ENCODE data around the gene CAMK4.

CAMK4 gene

DNA sequence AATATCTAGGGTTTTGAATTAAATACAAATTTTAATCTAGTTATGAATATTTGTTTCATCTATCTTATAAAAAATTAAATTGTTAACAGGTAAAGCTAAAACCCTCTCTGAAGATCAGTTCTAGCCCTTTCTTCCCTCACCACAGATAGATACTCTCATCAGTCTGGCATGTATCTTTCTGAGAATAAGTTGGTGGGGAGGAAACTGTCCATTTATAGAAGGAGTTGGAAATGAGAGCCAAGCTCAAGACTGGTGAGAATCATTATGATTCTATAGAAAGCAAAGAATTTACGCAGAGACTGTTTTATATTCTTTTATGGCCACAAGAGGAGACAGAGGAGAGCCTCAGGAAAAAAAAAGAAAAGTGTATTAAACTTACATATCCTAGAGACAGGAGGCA, 229.1 kb downstream of the CAMK4 start:
- DNase-seq (ENCODE audit: insufficient read length, low spot score): no peak

DNA sequence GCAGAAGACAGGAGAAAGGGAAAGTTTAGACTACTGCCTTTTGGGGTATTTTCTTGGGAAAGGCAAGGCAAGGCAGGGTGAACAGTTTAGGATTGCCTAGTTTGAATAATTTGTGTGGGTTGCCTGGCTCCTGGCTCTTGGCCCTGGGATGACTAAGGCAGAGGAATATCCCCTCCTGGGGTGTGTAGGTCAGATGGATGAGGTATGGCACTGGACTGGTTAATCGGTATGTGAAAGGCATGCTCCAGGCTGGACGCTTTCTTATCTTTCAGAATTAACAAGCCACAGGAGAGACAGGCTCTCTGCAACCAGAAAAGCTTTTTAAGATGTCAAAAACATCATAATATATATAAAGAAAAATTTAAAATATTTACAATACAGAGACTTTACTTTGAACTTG, 229.6 kb downstream of the CAMK4 start:
- TF ChIP-seq SPI1 (IDR thresholded peaks at IDR 0.05; ENCODE audit: low read depth, low read length): no peak
- FAIRE-seq (no peak), DNase-seq (ENCODE audit: insufficient read length, low spot score) (no peak)

More for the DNA sequence above, 229.1 kb downstream of the CAMK4 start:
- TF ChIP-seq POLR2AphosphoS5 (IDR thresholded peaks at IDR 0.05; ENCODE audit: low read depth, low read length): no peak
- TF ChIP-seq TAF1 (IDR thresholded peaks at IDR 0.05; ENCODE audit: low read depth, low read length): no peak
- no peak for TF ChIP-seq PAX5 (IDR thresholded peaks at IDR 0.05; ENCODE audit: insufficient read depth, low read length, severe bottlenecking)
- TF ChIP-seq SPI1 (IDR thresholded peaks at IDR 0.05; ENCODE audit: low read depth, low read length): no peak
- no peak for TF ChIP-seq POU2F2 (IDR thresholded peaks at IDR 0.05; ENCODE audit: low read depth, low read length)
- no peak for TF ChIP-seq POLR2A (IDR thresholded peaks at IDR 0.05; ENCODE audit: low read depth, low read length)
- FAIRE-seq: no peak

DNA sequence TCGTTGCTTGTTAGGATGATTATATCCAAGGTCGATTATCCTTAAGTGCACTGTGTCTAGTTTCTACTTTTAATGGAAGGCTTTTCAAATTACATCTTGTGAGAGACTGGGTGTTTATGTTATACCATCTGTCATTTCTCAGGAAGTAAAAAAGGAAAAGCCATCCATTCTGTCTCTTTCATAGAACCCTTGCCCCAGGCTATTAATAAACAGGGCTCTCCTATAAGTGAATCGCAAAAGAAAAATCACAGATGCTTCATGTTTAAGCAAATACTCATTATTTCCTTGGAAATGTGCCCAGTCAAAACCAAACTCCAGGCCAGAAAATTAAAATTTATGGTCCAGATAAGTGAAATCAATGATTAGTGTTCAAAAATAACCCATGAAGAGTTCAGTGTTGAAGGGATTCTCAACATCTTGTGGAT, 230.0 kb downstream of the CAMK4 start:
- DNase-seq (ENCODE audit: insufficient read length, low spot score): no peak
- FAIRE-seq: no peak
- TF ChIP-seq PAX5 (IDR thresholded peaks at IDR 0.05; ENCODE audit: insufficient read depth, low read length, severe bottlenecking): no peak
- no peak for TF ChIP-seq POLR2AphosphoS5 (IDR thresholded peaks at IDR 0.05; ENCODE audit: low read depth, low read length)
- no peak for TF ChIP-seq POU2F2 (IDR thresholded peaks at IDR 0.05; ENCODE audit: low read depth, low read length)
- TF ChIP-seq TAF1 (IDR thresholded peaks at IDR 0.05; ENCODE audit: low read depth, low read length): no peak
- no peak for TF ChIP-seq POLR2A (IDR thresholded peaks at IDR 0.05; ENCODE audit: low read depth, low read length)
- TF ChIP-seq SPI1 (IDR thresholded peaks at IDR 0.05; ENCODE audit: low read depth, low read length): no peak

DNA sequence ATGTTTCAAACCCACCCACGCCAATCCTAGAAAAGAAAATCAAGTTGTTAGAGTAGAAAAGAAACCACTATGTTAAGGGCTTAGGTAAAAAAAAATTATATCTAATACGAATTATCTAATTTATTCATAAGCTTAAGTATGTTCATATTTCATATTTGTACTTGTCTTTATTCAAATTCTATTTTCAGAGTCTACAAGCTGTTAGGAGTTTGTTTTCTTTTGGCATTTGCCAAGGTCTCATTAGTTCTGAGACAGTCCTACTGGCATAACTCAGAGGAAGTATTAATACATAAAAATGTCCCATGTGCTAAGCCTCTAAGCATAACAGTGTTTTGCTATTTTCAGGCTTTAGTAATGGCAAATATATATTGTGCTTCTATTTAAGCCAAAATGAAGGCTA, 230.6 kb downstream of the CAMK4 start:
- DNase-seq (ENCODE audit: insufficient read length, low spot score) (no peak), FAIRE-seq (no peak)
- no peak for TF ChIP-seq POLR2AphosphoS5 (IDR thresholded peaks at IDR 0.05; ENCODE audit: low read depth, low read length)
- no peak for TF ChIP-seq POU2F2 (IDR thresholded peaks at IDR 0.05; ENCODE audit: low read depth, low read length)
- TF ChIP-seq PAX5 (IDR thresholded peaks at IDR 0.05; ENCODE audit: insufficient read depth, low read length, severe bottlenecking): no peak
- no peak for TF ChIP-seq SPI1 (IDR thresholded peaks at IDR 0.05; ENCODE audit: low read depth, low read length)
- TF ChIP-seq POLR2A (IDR thresholded peaks at IDR 0.05; ENCODE audit: low read depth, low read length): no peak
- no peak for TF ChIP-seq TAF1 (IDR thresholded peaks at IDR 0.05; ENCODE audit: low read depth, low read length)

DNA sequence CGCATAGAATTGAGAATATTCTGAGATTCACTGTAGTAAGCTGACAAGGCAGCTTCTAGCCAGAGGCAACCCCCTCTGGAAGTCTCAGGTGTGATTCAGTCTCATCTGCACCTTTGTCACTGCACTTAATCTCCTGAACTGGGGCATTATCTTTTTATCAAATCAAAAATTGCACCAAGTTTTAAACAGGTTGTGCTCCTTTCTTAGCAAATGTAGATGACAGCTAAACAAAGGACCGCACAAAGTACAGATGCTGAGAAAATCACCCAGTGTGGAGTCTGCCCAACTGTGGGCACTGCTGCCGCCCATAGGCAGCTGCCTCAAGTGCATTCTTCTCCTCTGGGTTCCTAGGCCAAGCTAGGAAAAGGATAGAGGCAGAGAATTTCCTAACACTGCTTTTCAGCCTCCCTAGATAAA, 237.1 kb downstream of the CAMK4 start:
- no peak for TF ChIP-seq PAX5 (IDR thresholded peaks at IDR 0.05; ENCODE audit: insufficient read depth, low read length, severe bottlenecking)
- no peak for TF ChIP-seq POLR2AphosphoS5 (IDR thresholded peaks at IDR 0.05; ENCODE audit: low read depth, low read length)
- no peak for TF ChIP-seq POLR2A (IDR thresholded peaks at IDR 0.05; ENCODE audit: low read depth, low read length)
- TF ChIP-seq TAF1 (IDR thresholded peaks at IDR 0.05; ENCODE audit: low read depth, low read length): no peak
- TF ChIP-seq SPI1 (IDR thresholded peaks at IDR 0.05; ENCODE audit: low read depth, low read length): no peak
- no peak for TF ChIP-seq POU2F2 (IDR thresholded peaks at IDR 0.05; ENCODE audit: low read depth, low read length)

DNA sequence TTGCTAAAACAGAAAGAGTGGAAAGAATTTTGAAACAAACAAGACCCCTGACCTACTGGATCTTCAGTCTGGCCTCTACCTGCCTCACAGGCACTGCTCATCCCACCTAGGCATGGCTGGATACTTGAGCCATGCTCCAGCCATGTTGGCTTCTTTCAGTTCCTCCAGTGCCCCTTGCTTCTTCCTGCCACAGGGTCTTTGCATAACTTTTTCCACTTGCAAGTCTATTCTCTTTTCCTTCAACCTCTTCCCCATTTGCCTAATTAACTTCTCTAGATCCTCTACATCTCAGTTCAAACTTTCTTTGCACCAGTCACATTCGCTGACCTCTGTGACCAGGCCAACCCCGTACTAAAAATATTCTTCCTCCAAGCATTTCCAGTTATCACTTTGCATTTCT, 237.8 kb downstream of the CAMK4 start:
- no peak for DNase-seq (ENCODE audit: insufficient read length, low spot score)
- peak; percentile 52; the same call in 1 of the 2 replicates for TF ChIP-seq SPI1 (IDR thresholded peaks at IDR 0.05; ENCODE audit: low read depth, low read length)
- TF ChIP-seq POU2F2 (IDR thresholded peaks at IDR 0.05; ENCODE audit: low read depth, low read length): no peak
- TF ChIP-seq PAX5 (IDR thresholded peaks at IDR 0.05; ENCODE audit: insufficient read depth, low read length, severe bottlenecking): no peak
- FAIRE-seq: peak; percentile 16

More for the DNA sequence above, 237.1 kb downstream of the CAMK4 start:
- DNase-seq (ENCODE audit: insufficient read length, low spot score) (no peak), FAIRE-seq (no peak)

DNA sequence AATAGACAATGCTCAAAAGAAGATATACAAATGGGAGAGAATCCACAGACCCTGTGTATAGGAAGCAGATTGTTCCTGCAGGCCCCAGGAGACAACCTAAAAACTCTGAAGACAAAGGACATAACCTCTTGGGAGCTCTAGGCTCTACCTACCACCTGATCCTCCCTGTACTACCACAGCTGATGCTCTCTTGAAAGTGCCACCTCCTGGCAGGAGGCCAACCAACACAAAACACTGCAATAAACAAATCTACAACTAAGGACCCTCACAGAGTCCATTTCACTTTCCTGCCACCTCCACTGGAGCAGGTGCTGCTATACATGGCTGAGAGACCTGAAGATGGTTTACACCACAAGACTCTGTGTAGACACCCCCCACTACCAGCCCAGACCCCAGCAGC, 239.1 kb downstream of the CAMK4 start:
- DNase-seq (ENCODE audit: insufficient read length, low spot score): no peak

DNA sequence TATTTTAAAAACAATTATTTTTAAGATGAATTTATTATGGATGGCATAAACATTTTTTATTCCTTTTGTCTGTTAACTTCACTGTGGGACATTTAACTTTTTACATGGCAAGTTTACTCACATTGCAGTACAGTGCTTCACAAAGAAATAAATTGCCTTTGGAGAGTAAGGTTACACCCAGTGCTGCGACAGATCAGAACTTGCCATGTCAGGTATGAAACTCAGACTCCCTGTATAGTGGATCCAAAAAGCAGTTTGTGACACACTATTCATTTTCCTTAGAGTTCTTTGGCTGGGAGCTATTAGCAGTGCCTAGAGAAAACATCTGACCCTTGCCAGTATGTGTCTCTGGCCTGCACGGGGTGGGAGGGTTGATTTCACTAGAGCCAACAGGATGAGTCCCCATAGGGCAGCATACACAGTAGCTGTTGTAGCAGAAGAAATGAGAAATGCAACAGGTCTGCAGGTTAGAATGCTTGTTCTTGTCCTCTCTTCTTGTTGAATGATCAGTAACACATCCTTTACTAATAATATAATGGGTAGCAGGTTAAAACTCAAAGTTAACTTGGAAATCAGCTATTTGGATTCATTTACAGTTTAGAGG, 245.2 kb downstream of the CAMK4 start:
- FAIRE-seq: no peak
- TF ChIP-seq POU2F2 (IDR thresholded peaks at IDR 0.05; ENCODE audit: low read depth, low read length) (no peak), PAX5 (IDR thresholded peaks at IDR 0.05; ENCODE audit: insufficient read depth, low read length, severe bottlenecking) (no peak), TAF1 (IDR thresholded peaks at IDR 0.05; ENCODE audit: low read depth, low read length) (no peak), POLR2AphosphoS5 (IDR thresholded peaks at IDR 0.05; ENCODE audit: low read depth, low read length) (no peak), POLR2A (IDR thresholded peaks at IDR 0.05; ENCODE audit: low read depth, low read length) (no peak), SPI1 (IDR thresholded peaks at IDR 0.05; ENCODE audit: low read depth, low read length) (no peak)
- no peak for DNase-seq (ENCODE audit: insufficient read length, low spot score)

More for the DNA sequence above, 239.1 kb downstream of the CAMK4 start:
- FAIRE-seq: no peak
- TF ChIP-seq POLR2AphosphoS5 (IDR thresholded peaks at IDR 0.05; ENCODE audit: low read depth, low read length) (no peak), TAF1 (IDR thresholded peaks at IDR 0.05; ENCODE audit: low read depth, low read length) (no peak), PAX5 (IDR thresholded peaks at IDR 0.05; ENCODE audit: insufficient read depth, low read length, severe bottlenecking) (no peak), POU2F2 (IDR thresholded peaks at IDR 0.05; ENCODE audit: low read depth, low read length) (no peak), SPI1 (IDR thresholded peaks at IDR 0.05; ENCODE audit: low read depth, low read length) (no peak), POLR2A (IDR thresholded peaks at IDR 0.05; ENCODE audit: low read depth, low read length) (no peak)

DNA sequence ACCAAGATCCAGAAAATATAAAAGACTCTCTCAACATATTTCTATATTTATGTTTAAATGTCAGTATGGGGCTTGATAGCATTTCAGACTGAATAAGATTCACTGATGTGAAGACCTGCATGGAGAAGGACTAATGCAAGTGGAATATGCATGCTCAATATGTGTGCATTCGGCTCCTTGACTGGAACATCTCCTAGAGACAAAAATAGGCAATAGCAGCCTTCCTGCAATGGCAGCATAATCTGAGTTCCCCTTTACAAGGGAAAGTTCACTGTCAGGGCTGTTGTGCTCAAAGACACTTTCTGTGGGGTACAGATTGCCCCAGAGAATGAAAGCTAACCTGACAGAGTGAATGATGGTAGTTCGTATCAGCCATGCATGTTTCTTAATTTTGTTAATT, 245.7 kb downstream of the CAMK4 start:
- DNase-seq (ENCODE audit: insufficient read length, low spot score) (no peak), FAIRE-seq (peak; percentile 59)
- TF ChIP-seq POU2F2 (IDR thresholded peaks at IDR 0.05; ENCODE audit: low read depth, low read length) (no peak), SPI1 (IDR thresholded peaks at IDR 0.05; ENCODE audit: low read depth, low read length) (peak; percentile 55)

DNA sequence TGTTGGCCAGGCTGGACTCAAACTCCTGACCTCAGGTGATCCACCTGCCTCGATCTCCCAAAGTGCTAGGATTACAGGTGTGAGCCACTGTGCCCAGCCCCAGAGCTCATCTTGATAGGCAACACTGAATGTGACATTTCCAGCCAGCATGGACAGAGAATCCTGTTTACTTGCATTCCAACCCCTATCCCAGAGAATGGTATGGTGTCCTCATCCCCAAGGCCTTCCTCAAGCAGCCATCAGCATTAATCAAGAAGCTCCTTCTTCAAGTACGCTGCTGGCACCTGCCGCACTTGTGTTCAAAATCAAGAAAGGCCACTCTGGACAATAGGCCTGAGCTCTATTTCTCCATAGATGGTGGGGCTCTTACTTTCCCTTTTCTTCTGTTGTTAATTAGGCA, 247.9 kb downstream of the CAMK4 start:
- TF ChIP-seq SPI1 (IDR thresholded peaks at IDR 0.05; ENCODE audit: low read depth, low read length) (no peak), POLR2A (IDR thresholded peaks at IDR 0.05; ENCODE audit: low read depth, low read length) (no peak), PAX5 (IDR thresholded peaks at IDR 0.05; ENCODE audit: insufficient read depth, low read length, severe bottlenecking) (no peak), POU2F2 (IDR thresholded peaks at IDR 0.05; ENCODE audit: low read depth, low read length) (no peak)
- DNase-seq (ENCODE audit: insufficient read length, low spot score) (no peak), FAIRE-seq (peak; percentile 23)

Measured in GM12891 (cell line).